HG03342 (cell line): ENCODE data around the gene VPS13D.
"Not testable (repeated sequence)": the region's sequence is repeated elsewhere in the genome, so short reads cannot be mapped to it uniquely, and the experiment has no call there.

Source experiments
- ATAC-seq: cut with Tn5 transposase; IDR thresholded peaks from one replicate; pipeline ENCODE4 v1.9.1; 2021; ENCODE audit warnings: mild to moderate bottlenecking, moderate library complexity; ENCODE audit not compliant: unreplicated experiment

Gene VPS13D

GRCh38 chr1:12530462-12531178 lies 300.8 kb downstream of the VPS13D start:
- ATAC-seq, result no peak

- no peak for ATAC-seq
Observed at GRCh38 chr1:12531179-12531499, 301.3 kb downstream of the VPS13D start.

DNA sequence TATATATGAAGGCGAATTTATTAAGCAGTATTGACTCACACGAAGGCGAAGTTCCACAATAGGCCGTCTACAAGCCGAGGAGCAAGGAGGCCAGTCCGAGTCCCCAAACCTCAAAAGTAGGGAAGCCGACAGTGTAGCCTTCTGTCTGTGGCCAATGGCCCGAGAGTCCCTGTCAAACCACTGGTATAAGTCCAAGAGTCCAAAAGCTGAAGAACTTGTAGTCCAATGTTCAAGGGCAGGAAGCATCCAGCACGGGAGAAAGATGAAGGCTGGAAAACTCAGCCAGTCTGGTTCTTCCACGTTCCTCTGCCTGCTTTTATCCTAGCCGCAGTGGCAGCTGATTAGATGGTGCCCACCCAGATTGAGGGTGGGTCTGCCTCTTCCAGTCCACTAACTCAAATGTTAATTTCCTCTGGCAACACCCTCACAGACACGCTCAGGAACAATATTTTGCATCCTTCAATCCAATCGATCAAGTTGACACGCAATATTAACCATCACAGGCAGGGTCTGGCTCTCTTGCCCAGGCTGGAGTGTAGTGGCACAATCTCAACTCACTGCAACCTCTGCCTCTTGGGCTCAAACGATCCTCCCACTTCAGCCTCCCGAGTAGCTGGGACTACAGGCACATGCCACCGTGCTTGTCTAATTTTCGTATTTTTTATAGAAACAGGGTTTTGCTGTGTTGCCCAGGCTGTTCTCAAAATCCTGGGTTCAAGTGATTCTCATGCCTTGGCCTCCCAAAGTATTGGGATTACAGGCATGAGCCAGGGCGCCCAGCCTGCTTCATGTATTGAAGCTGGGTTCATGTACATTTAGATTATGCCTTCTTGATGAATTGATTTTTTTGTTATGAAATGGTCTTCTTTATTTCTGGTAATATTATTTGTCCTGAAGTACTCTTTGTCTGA lies 302.8 kb downstream of the VPS13D start:
- no peak for ATAC-seq

DNA sequence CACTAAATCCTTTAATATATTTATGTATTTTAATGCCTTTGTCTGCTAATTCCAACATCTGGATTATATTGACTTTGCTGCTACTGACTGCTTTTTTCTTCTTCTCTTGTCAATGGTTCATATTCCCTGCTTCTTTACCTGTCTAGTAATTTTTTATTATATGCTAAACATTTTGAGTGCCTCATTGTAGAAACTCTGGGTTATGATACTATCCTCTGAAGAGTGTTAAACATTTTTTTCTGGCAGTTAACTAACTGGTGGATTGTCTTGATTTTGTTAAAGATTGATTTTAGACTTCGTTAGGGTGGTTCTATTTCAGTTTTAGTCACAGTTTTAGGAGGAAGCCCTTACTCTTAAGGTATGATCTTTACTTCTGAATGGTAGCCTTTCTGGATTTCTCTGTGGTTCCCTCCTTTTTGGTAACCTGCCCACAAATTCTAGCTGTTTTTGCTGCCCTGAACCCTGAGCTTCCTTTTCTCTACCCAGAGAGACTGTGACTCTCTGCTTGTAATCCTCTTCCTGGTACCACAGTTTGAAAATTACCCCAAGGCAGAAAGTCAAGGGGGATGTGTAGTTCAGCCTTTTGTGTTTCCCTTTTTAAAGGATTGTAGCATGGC lies 306.3 kb downstream of the VPS13D start:
- ATAC-seq, result no peak

DNA sequence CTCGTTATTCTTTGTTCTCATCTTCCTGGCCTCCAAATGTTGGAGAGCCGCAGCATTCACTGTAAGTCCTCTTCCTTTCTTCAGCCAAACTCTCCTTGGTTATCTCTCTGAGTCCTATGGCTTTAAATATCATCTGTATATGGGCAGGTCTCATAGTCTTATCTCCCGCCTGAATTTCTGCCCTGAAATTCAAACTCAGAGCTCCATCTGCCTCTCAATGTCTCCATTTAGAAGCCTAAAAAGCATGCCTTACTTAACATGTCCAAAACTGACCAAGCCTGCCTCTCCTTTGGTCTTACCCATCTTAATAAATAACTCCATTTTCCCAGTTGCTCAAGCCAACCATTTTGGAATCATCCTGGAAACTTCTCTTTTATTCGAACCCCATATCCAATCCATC lies 307.5 kb downstream of the VPS13D start:
- no peak for ATAC-seq

DNA sequence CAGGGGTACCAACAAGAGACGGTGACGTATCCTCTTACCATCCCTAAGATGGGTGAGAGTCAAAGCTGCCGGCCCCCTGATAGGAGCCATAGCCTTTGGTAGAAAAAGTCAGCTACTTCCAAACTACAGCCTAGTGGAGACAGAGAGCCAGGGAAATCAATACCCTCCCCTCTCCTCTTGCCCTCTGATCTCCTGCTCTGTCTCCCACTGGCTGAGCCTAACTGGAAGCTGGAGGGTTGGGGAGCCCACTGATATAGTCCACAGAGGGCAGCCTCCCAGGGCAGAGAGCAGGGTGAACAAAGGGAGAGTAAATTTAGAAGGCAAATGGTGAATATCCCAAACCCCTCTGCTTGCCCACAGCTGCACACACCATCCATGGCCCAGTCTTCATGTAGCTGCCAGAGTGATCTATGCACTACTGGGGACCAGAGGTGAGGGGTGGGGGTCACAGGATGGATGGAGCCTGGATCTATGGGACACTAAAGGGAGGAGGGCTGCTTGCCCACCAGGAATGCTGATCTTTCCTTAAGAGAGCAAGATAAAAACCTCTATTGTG lies 308.2 kb downstream of the VPS13D start:
- ATAC-seq, result no peak

DNA sequence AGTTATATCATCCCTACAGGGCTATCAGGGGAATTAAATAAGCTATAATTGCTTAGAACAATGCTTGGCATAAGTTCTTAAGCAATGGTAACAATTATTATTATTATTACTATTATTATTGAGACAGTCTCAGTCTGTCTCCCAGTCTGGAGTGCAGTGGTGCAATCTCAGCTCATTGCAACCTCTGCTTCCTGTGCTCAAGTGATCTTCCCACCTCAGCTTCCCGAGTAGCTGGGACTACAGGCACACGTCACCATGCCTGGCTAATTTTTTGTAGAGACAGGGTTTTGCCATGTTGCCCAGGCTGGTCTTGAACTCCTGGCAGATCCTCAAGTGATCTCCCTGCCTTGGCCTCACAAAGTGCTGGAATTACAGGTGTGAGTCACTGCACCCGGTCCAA lies 308.7 kb downstream of the VPS13D start:
- not testable (repeated sequence) for ATAC-seq

DNA sequence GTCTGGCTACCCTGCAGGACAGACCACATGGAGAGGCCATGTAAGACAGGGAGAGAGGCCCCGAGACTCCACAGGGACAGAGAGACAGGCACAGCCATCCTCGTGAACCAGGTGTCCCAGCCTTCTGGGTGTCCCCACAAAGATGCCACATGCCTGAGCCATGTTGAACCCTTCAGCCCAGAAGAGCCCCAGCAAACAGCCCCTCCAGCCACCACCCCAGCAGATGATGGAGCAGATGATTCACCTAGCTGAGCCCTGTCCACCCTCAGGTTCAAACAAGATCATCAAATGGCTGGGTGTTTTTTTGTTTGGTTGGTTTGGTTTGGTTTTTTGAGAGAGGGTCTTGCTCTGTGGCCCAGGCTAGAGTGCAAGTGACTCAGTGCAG lies 309.5 kb downstream of the VPS13D start:
- no peak for ATAC-seq

GRCh38 chr1:12539705-12540579 lies 310.1 kb downstream of the VPS13D start:
- no peak for ATAC-seq

- ATAC-seq, result no peak
Observed at GRCh38 chr1:12540580-12541273, 310.9 kb downstream of the VPS13D start.

DNA sequence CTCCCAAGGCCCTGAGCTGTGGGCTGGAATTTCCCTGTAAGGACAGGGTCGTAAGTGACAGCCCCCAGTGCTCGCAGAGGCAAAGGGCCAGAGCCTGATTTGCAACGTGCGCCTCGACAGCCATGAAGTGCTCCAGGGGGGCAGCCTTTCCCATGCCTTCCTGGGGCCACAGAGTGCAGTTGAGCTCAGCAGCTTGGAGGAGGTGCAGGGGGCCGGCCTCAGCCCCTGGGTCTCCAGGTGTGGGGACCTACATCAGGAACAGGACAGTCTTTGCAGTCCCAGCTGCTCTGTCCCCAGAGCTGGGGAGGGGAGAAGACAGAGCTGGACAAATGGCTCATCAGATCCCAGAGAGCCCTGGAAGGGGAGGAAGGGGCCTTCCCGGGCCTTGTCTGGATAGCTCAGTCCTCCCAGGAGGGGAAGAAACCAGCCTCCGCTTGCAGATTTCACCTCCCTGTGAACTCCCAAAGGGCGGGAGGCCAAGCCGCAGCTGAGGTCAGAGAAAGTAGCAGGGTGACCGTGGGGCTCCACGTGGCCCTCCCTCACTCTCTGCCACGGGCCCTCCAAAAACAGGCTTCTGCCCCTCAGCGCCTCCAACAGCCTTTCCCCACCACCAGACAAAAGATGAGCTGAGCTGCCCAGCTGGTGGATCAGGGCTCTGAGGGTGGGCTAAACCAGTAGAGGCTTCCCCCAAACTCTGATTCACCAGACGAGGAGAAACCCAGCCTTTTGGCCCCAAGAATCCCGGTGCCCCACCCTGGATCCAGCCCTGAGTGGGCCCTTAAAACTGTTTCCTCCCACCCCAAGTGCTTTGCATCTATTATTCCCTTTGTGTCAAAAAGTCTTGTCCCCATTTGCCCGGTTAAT lies 311.7 kb downstream of the VPS13D start:
- no peak for ATAC-seq

GRCh38 chr1:12542138-12542465 lies 312.3 kb downstream of the VPS13D start:
- no peak for ATAC-seq

DNA sequence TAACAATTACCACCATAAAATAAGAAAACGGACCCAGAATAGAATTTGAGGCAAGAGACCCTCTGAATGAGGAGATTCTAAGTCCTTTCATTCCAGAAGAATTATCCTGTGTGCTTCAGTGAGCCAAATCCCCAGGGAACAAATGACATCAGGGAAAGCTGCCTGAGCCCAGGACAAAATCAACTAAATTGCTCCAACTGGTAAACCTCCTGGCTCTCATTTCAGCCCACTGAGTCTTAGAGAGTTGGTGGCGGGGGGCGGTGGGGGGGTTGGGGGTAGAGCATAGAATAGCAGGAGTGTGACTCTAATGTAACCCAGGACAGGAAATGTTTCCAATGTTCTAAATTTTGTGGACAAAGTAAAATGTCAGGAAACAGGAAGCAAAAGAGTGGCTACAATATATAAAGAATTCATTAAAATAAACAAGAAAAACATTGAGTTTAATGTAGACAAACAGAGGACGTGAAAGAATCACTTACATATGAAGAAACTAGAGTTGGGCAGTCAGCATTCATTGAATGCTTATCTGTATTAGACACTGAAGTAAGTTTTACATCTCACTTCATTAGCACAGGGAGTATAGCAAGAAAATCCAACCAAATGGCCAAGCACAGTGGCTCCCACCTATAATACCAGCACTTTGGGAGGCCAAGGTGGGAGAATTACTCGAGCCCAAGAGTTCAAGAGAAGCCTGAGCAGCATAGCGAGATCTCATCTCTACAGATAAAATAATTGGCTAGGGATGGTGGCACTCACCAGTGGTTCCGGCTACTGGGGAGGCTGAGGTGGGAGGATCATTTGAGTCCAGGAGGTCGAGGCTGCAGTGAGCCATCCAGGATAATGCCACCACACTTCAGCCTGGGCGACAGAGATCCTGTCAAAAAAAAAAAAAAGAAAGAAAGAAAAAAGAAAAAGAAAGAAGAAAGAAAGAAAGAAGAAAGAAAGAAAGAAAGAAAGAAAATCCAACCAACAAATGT lies 313.1 kb downstream of the VPS13D start:
- no peak for ATAC-seq

GRCh38 chr1:12543740-12544154 lies 313.9 kb downstream of the VPS13D start:
- no peak for ATAC-seq

- no peak for ATAC-seq
Observed at GRCh38 chr1:12544357-12544756, 314.5 kb downstream of the VPS13D start.

GRCh38 chr1:12544992-12545391 lies 315.2 kb downstream of the VPS13D start:
- no peak for ATAC-seq

DNA sequence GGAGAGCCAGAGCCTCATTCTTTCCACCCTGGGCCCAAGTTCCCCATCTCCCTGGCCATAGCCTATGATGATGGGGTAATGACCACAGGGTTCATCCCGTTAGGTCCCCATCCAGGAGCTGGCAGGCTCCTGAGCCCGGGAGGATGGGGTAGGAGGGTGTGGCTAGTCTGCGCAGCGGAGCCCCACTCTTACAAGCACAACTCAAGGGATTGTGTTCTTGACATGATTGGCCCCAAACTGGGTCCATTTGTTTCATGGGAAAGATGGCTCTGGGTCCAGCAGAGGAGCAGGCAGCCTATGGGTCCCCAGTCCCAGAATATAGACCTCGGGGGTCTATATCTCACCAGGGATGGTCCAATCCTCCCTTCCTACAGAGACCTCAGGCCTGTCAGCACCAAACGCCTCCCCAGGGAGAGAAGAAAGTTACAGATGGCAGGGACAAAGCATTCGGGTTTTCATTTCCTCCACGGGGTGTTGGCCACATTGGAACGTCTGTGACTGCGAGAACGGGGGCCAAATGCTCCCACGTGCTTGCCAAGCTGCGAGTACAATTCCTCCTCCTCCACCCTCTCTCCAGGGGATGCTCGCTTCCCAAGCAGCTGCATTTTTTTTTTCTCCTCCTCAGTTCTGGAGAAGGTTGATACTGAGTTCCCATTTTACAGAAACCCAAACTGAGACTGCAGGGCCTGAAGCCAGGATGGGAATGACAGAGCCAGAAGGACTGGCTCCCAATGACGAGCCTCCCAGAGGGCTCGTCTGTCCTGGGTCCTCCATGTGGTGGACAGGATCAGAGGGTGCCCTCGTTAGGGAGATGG lies 317.1 kb downstream of the VPS13D start:
- ATAC-seq, result no peak
